Activated CD4-positive, CD25-positive, alpha-beta regulatory T cell treated with anti-CD3 and anti-CD28 coated beads, Interleukin-2, amount 50 U/mL, for 72 hours (primary cell): ENCODE data around the gene BNIP3.
"Not testable (repeated sequence)": the region's sequence is repeated elsewhere in the genome, so short reads cannot be mapped to it uniquely, and the experiment has no call there.

Experiments used
- DNase-seq: peaks from one replicate; pipeline ENCODE4 v3.0.0; 2021

Gene BNIP3

GRCh38 chr10:131977323-131978096, 4.2 kb downstream of the BNIP3 start:
- DNase-seq = no peak

- DNase-seq = no peak
Measured at GRCh38 chr10:131975796-131976195, 5.9 kb downstream of the BNIP3 start.

- DNase-seq = no peak
Measured at GRCh38 chr10:131975003-131975402, 6.7 kb downstream of the BNIP3 start.

GRCh38 chr10:131974034-131974817, 7.5 kb downstream of the BNIP3 start:
- DNase-seq = no peak

GRCh38 chr10:131973160-131973951, 8.4 kb downstream of the BNIP3 start:
- DNase-seq = no peak

- peak; percentile 39 for DNase-seq
Measured at GRCh38 chr10:131972474-131973071, 9.2 kb downstream of the BNIP3 start.

- DNase-seq = no peak
Measured at GRCh38 chr10:131971591-131971990, 10.1 kb downstream of the BNIP3 start.

- DNase-seq = no peak
Measured at GRCh38 chr10:131970946-131971345, 10.8 kb downstream of the BNIP3 start.

GRCh38 chr10:131968949-131969348, 12.8 kb downstream of the BNIP3 start:
- no peak for DNase-seq

- DNase-seq = no peak
Measured at GRCh38 chr10:131964298-131964697, 17.4 kb downstream of the BNIP3 start.

- no peak for DNase-seq
Measured at GRCh38 chr10:131963811-131964210, 17.9 kb downstream of the BNIP3 start.

GRCh38 chr10:131963350-131963749, 18.4 kb downstream of the BNIP3 start:
- DNase-seq = no peak

- no peak for DNase-seq
Measured at GRCh38 chr10:131961777-131962662, 19.7 kb downstream of the BNIP3 start.

- DNase-seq = no peak
Measured at GRCh38 chr10:131961047-131961776, 20.5 kb downstream of the BNIP3 start.

GRCh38 chr10:131960631-131961046, 21.1 kb downstream of the BNIP3 start:
- DNase-seq = no peak

GRCh38 chr10:131959841-131960240, 21.9 kb downstream of the BNIP3 start:
- no peak for DNase-seq

GRCh38 chr10:131955591-131956340, 26.0 kb downstream of the BNIP3 start:
- DNase-seq = no peak

GRCh38 chr10:131954356-131954965, 27.3 kb downstream of the BNIP3 start:
- DNase-seq = no peak

GRCh38 chr10:131949908-131950307, 31.8 kb downstream of the BNIP3 start:
- not testable (repeated sequence) for DNase-seq
